Heart left ventricle (tissue), 16 donors: ENCODE results near the gene EPS8. TPM values are rescaled to one million over a fixed set of nuclear protein-coding genes. Genes with fewer than 3 reads are reported as not detected.

Source experiments
- ATAC-seq, 4 donors: fragments of 200-7000 bp; cut with Tn5 transposase; one replicate each; pipeline ENCODE4 v1.9.1; 2020 to 2022; ENCODE audit warnings: moderate library complexity in 4 of 4, mild to moderate bottlenecking in 3 of 4, moderate number of reproducible peaks in 1 of 4
- DNase-seq, 5 donors: peaks; one replicate each; pipeline ENCODE4 v3.0.0-alpha.2; 2020
- H3K27ac ChIP-seq, 12 donors: fragments of 200-600 bp; sonication (generic) in 4 of 12; one replicate each; pipeline versions ENCODE4 v1.5.0 to v1.8.0; 2016 to 2022; ENCODE audit warnings: mild to moderate bottlenecking in 2 of 12
- H3K27me3 ChIP-seq, 9 donors: fragments of 200-600 bp; sonication (generic) in 2 of 9; one replicate each; pipeline versions ENCODE4 v1.5.1 to v1.8.0; 2016 to 2022; ENCODE audit warnings: mild to moderate bottlenecking in 3 of 9
- H3K36me3 ChIP-seq, 9 donors: fragments of 200-600 bp; sonication (generic) in 2 of 9; one replicate each; pipeline versions ENCODE4 v1.5.0 to v1.8.0; 2018 to 2022; ENCODE audit warnings: mild to moderate bottlenecking in 2 of 9
- H3K4me1 ChIP-seq, 12 donors: fragments of 200-600 bp; sonication (generic) in 4 of 12; one replicate each; pipeline versions ENCODE4 v1.5.0 to v1.8.0; 2016 to 2022; ENCODE audit warnings: mild to moderate bottlenecking in 3 of 12
- H3K4me3 ChIP-seq, 12 donors: fragments of 200-600 bp; sonication (generic) in 4 of 12; one replicate each; pipeline versions ENCODE4 v1.5.0 to v1.8.0; 2017 to 2022; ENCODE audit warnings: mild to moderate bottlenecking in 9 of 12, moderate library complexity in 4 of 12
- H3K9me3 ChIP-seq, 12 donors: fragments of 200-600 bp; sonication (generic) in 4 of 12; one replicate each; pipeline versions ENCODE4 v1.5.0 to v1.8.0; 2016 to 2022; ENCODE audit warnings: mild to moderate bottlenecking in 1 of 12
- POLR2A ChIP-seq, 2 donors: fragments of 450-650 bp; IDR thresholded peaks; one replicate each; pipeline ENCODE4 v1.6.1; 2017; ENCODE audit warnings: antibody characterized with exemption in 2 of 2, mild to moderate bottlenecking in 2 of 2, moderate library complexity in 2 of 2
- WGBS, 4 donors: extraction: QIAGEN DNeasy Blood & Tissue Kit in 2 of 4; methylation state at CpG; one replicate each; pipeline versions ENCODE4 v1.1.5 to v1.1.7; 2013 to 2018; 5-methylcytosine and 5-hydroxymethylcytosine counted together
- intact Hi-C, 10 donors: fragments of 100-400 bp; cut with DNase I; formaldehyde crosslinking; loops; one replicate each; pipeline versions ENCODE4 v1.11.1 to v1.14.2; 2022
- polyA plus RNA-seq, 2 donors: library from polyadenylated mRNA; stranded (reverse); fragments of 200-250 nt; gene quantifications; one replicate each; pipeline ENCODE4 v1.2.3, GENCODE V29; 2013
- total RNA-seq, 9 donors: library from RNA; depleted of rRNA in 2 of 9; stranded (reverse); fragments of >200 nt in 2 of 9; fragmentation: NEBNext Ultra II Directional in 3 of 9; extraction: Animal tissue kit (Norgen Biotek cat#: 25700) in 3 of 9; gene quantifications; one replicate each; pipeline versions ENCODE4 v1.1.0 to v1.2.4, GENCODE V29; 2016 to 2023
- TF ChIP-seq, protein P1 (sequence below), 12 donors: fragments of 200-600 bp; sonication (generic) in 4 of 12; IDR thresholded peaks; one replicate each; pipeline versions ENCODE4 v1.5.0 to v1.8.0; 2018 to 2022; ENCODE audit warnings: antibody characterized with exemption in 12 of 12, mild to moderate bottlenecking in 5 of 12
- donor health status: ischemic (EF 13 %, LVEDD 7.1; RV severe dilation, severe dysfunction).
- donor health status: healthy with polysubstance abuse.
- donor health status: DM: no; HTN: yes; CAD: no.
- donor health status: DM: no; HTN: no; CAD: no.
- donor health status: ischemic (EF 25% LVEDD 6.9; RV normal size, moderate dysfunction).
- donor health status: ischemic (EF 25% LVEDD 5.7; RV mildly dilated, moderate dysfunction).
- donor health status: healthy.
- donor health status: DM: yes; HTN: yes; CAD: no.
- donor health status: ischemic (EF 35%, LVEDD 5.7; RV mildly dilated, moderate dysfunction).
- donor health status: nonischemic (EF 11% LVEDD 7.7; RV severe dilation, severe dysfunction).
- donor health status: DM: yes; HTN: yes; CAD: no.
- donor health status: PGD.
- donor health status: ischemic (EF 29% LVEDD 5.4; RV normal size, mild dysfunction).
- donor health status: nonischemic (EF 23%, LVEDD 6.1; RV moderate dilation, normal function).

Gene EPS8
- total and polyA plus RNA-seq, 11 donors: 11.7 to 56.0 (median 20.9) TPM

DNA sequence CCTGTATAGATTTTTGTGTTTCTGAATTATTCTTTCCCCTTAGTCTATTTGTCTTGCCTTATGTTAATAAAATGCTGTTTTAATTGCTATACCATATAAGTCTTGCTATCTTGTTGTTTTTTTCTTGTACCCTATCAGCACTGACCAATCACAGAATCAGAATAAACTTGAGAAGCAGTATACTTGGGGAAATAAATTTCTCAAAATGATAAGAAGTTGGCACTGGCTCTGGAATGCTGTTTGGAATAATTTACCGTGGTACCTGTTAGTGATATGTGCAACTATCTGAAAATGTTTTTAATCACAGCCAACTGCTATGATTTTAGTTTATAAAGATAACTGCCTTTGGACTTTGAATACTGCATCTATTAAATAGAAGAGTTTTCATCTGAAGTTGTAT, 37.9 kb upstream of the EPS8 start:
- Histone ChIP-seq H3K4me3 (no peak overlapping the region), H3K27ac (no peak overlapping the region), H3K27me3 (no peaks in the 10 kb centered on the region), H3K36me3 (no peaks in the 10 kb centered on the region), H3K9me3 (no peaks in the 10 kb centered on the region), H3K4me1 (peaks cover 0 to 6% (median 0%) of the 10 kb centered on the region in 12 donors)
- no peak for ATAC-seq
- TF ChIP-seq POLR2A (IDR thresholded peaks at IDR 0.05): no peak
- TF ChIP-seq, protein P1, sequence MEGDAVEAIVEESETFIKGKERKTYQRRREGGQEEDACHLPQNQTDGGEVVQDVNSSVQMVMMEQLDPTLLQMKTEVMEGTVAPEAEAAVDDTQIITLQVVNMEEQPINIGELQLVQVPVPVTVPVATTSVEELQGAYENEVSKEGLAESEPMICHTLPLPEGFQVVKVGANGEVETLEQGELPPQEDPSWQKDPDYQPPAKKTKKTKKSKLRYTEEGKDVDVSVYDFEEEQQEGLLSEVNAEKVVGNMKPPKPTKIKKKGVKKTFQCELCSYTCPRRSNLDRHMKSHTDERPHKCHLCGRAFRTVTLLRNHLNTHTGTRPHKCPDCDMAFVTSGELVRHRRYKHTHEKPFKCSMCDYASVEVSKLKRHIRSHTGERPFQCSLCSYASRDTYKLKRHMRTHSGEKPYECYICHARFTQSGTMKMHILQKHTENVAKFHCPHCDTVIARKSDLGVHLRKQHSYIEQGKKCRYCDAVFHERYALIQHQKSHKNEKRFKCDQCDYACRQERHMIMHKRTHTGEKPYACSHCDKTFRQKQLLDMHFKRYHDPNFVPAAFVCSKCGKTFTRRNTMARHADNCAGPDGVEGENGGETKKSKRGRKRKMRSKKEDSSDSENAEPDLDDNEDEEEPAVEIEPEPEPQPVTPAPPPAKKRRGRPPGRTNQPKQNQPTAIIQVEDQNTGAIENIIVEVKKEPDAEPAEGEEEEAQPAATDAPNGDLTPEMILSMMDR (IDR thresholded peaks at IDR 0.05): no peak
- DNase-seq: no peak
- intact Hi-C loops: no loop called here
- 17 to 23% (median 20%) methylated on average over 1 of the region's 1 CpG for WGBS, 4 donors

DNA sequence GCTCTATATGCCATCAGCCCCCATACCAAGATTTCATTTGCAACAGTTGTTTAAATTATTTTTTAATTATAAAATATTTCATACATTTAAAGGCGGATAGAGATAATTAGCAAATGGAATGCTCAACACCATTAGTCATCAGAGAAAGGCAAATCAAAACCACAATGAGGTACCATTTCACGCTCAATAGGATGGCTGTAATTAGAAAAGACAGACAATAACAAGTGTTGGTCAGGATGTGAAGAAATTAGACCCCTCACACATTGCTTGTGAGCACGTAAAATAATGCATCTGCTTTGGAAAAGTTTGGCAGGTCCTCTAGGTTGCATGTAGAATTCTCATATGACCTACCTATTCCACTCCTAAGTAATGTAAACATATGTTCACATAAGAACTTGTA, 35.3 kb upstream of the EPS8 start:
- TF ChIP-seq, protein P1 (IDR thresholded peaks at IDR 0.05): no peak
- no peak for TF ChIP-seq POLR2A (IDR thresholded peaks at IDR 0.05)
- intact Hi-C loops: no loop called here
- Histone ChIP-seq H3K4me1 (no peaks in the 10 kb centered on the region), H3K36me3 (no peaks in the 10 kb centered on the region), H3K4me3 (no peak overlapping the region), H3K27ac (no peak overlapping the region), H3K27me3 (no peaks in the 10 kb centered on the region), H3K9me3 (no peaks in the 10 kb centered on the region)
- DNase-seq (no peak), ATAC-seq (no peak)
- 91 to 95% (median 93%) methylated on average over 3 of the region's 3 CpGs for WGBS, 4 donors

DNA sequence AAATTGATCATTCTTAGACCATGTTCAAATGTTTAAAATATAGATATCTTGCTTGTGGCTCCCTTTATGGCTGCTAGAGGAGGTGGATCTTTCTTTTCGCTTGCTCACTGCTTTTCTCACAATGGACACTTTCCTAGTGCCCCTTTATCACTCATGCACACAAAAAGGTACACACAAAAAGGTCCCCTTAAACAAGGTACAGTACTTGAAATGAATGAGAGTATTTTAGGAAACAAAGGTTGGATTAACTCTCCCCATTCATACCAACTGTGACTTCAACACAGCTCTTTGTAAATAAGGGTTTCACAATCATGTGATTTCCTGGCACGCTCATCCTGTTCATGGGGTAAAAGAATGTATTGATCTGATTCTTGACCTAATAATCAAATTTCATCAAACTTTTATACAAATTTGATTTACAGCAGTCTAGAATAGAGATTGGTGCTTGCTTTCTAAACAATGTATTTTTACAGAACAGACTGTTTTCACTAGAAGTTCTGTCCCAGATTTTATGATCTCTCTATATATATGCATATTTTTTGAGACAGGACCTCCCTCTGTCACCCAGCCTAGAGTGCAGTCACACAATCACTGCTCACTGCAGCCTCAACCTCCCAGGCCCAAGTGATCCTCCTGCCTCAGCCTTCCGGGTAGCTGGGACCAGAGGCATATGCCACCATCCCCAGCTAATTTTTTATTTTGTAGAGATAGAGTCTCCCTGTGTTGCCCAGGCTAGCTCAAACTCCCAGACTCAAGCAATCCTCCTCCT, 34.4 kb upstream of the EPS8 start:
- no peaks in the 10 kb centered on the region for H3K4me1 ChIP-seq
- no peak for TF ChIP-seq POLR2A (IDR thresholded peaks at IDR 0.05)
- TF ChIP-seq, protein P1 (IDR thresholded peaks at IDR 0.05): no peak
- DNase-seq: no peak
- H3K4me3 ChIP-seq: no peak overlapping the region
- H3K36me3 ChIP-seq: no peaks in the 10 kb centered on the region
- no peak for ATAC-seq
- intact Hi-C loops: no loop called here
- 87 to 97% (median 89%) methylated on average over 3 of the region's 3 CpGs for WGBS, 4 donors
- no peak overlapping the region for H3K27ac ChIP-seq
- no peaks in the 10 kb centered on the region for H3K27me3 ChIP-seq
- no peaks in the 10 kb centered on the region for H3K9me3 ChIP-seq

DNA sequence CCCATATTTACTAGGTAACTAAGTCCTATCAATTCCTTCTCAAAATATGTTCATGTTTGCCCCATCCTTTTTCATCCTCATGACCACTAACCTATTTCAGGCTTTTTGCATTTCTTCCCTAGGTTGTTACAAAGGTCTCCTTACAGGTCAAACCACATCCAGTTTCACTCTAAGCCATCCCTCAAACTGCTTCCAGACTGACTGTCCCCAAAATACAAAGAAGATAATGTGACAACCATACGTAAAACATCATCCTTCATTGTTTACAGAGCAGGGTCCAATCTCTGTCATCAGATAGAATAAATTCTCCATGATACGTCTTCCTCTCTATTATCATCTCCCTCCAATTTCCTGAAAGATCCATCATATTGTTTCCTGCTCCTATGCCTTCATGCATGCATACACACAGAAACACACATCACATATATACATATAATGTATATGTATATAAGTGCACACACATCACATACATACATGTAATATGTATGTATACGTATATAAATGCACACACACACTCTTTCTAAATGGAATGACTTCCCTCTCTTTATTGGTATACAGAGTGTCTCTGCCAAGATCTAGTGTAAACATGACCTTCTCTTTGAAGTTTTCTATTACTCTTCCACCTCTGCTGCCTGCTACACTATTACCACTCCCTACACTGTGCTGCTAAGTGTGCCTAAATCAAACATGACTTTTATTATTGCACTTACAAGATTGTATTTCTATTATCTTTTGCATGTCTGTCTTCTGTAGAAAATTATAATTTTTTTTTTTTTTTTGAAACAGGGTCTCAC, 30.7 kb upstream of the EPS8 start:
- TF ChIP-seq, protein P1 (IDR thresholded peaks at IDR 0.05): no peak
- no peak for TF ChIP-seq POLR2A (IDR thresholded peaks at IDR 0.05)
- H3K4me3 ChIP-seq: no peak overlapping the region
- H3K4me1 ChIP-seq: no peaks in the 10 kb centered on the region
- H3K36me3 ChIP-seq: no peaks in the 10 kb centered on the region
- no peaks in the 10 kb centered on the region for H3K27me3 ChIP-seq
- no peak for DNase-seq
- ATAC-seq: no peak
- peaks cover 0 to 13% (median 3%) of the 10 kb centered on the region in 12 donors for H3K9me3 ChIP-seq
- no peak overlapping the region for H3K27ac ChIP-seq
- 72 to 78% (median 73%) methylated on average over 3 of the region's 3 CpGs for WGBS, 4 donors
- intact Hi-C loops: no loop called here
